CD4-positive, alpha-beta memory T cell (primary cell): Measurements from ENCODE around the gene ZNF784. TPM values are rescaled to one million over a fixed set of nuclear protein-coding genes. Genes with fewer than 3 reads are reported as not detected.

Experiments used
- CTCF ChIA-PET: fragments of 350-600 bp; sonication (Branson Sonifier 250); formaldehyde crosslinking; loops from one replicate; lab custom pipeline; 2021; ENCODE audit warnings: inconsistent platforms; ENCODE audit not compliant: partially characterized antibody; lab: Charles Lee
- POLR2A ChIA-PET: fragments of 350-600 bp; sonication (Branson Sonifier 250); formaldehyde crosslinking; loops from one replicate; lab custom pipeline; 2021; ENCODE audit not compliant: partially characterized antibody; lab: Charles Lee
- DNase-seq, 5 donors: peaks; one replicate each; pipeline versions ENCODE4 v3.0.0 to v3.0.0-alpha.2; 2020 to 2022; ENCODE audit warnings: mixed read lengths in 1 of 5
- H3K27ac ChIP-seq: one replicate; pipeline ENCODE4 v1.7.0; 2013; ENCODE audit warnings: low read depth, low read length
- H3K27me3 ChIP-seq: 2 replicates; pipeline ENCODE4 v1.7.0; 2013; ENCODE audit warnings: mild to moderate bottlenecking, low read length, moderate library complexity; ENCODE audit not compliant: insufficient read depth
- H3K36me3 ChIP-seq: 2 replicates; pipeline ENCODE4 v1.7.0; 2013; ENCODE audit warnings: mild to moderate bottlenecking, low read length, moderate library complexity; ENCODE audit not compliant: insufficient read depth
- H3K4me1 ChIP-seq: 2 replicates; pipeline ENCODE4 v1.7.0; 2013; ENCODE audit warnings: mild to moderate bottlenecking, low read length, moderate library complexity; ENCODE audit not compliant: insufficient read depth
- H3K4me3 ChIP-seq, 2 donors: one replicate each; pipeline ENCODE4 v1.7.0; 2013; ENCODE audit warnings: low read length in 2 of 2, mild to moderate bottlenecking in 1 of 2
- H3K9me3 ChIP-seq, 2 donors: one replicate each; pipeline ENCODE4 v1.7.0; 2013; ENCODE audit warnings: low read length in 2 of 2, control low read depth in 1 of 2; ENCODE audit not compliant: control insufficient read depth in 1 of 2
- H3K27ac Mint-ChIP-seq, 7 donors: one replicate each; pipeline ENCODE4 v1.8.0; 2020 to 2021; ENCODE audit warnings: mixed read lengths in 7 of 7, mild to moderate bottlenecking in 6 of 7, inconsistent platforms in 3 of 7, moderate library complexity in 3 of 7
- H3K27me3 Mint-ChIP-seq, 2 donors: one replicate each; pipeline ENCODE4 v1.8.0; 2020 to 2021; ENCODE audit warnings: mixed read lengths in 2 of 2
- H3K36me3 Mint-ChIP-seq, 2 donors: one replicate each; pipeline ENCODE4 v1.8.0; 2020 to 2021; ENCODE audit warnings: mixed read lengths in 2 of 2, inconsistent platforms in 1 of 2, mild to moderate bottlenecking in 1 of 2
- H3K4me1 Mint-ChIP-seq, 4 donors: one replicate each; pipeline ENCODE4 v1.8.0; 2020 to 2021; ENCODE audit warnings: mixed read lengths in 4 of 4, mild to moderate bottlenecking in 1 of 4
- H3K4me3 Mint-ChIP-seq, 8 donors: one replicate each; pipeline ENCODE4 v1.8.0; 2020 to 2021; ENCODE audit warnings: mixed read lengths in 8 of 8, mild to moderate bottlenecking in 7 of 8, moderate library complexity in 6 of 8, inconsistent platforms in 3 of 8
- H3K9me3 Mint-ChIP-seq, 8 donors: one replicate each; pipeline ENCODE4 v1.8.0; 2020 to 2021; ENCODE audit warnings: mixed read lengths in 8 of 8, mild to moderate bottlenecking in 5 of 8, inconsistent platforms in 3 of 8, moderate library complexity in 1 of 8
- intact Hi-C: fragments of 100-400 bp; cut with micrococcal nuclease; formaldehyde crosslinking; loops from one replicate; pipeline ENCODE4 v1.15.1; 2023
- polyA plus RNA-seq, 2 donors: library from polyadenylated mRNA; unstranded; fragments of 300-500 nt; fragmentation: Illumina TruSeq; gene quantifications; one replicate each; pipeline ENCODE4 v1.2.3, GENCODE V29; 2021
- total RNA-seq, 2 experiments: library from RNA; stranded (reverse); gene quantifications; one replicate each; pipeline ENCODE4 v1.2.3, GENCODE V29; 2021

The ZNF784 gene
- total and polyA plus RNA-seq, 4 experiments from 2014 or later: 1.7 to 7.4 (median 4.7) TPM

DNA sequence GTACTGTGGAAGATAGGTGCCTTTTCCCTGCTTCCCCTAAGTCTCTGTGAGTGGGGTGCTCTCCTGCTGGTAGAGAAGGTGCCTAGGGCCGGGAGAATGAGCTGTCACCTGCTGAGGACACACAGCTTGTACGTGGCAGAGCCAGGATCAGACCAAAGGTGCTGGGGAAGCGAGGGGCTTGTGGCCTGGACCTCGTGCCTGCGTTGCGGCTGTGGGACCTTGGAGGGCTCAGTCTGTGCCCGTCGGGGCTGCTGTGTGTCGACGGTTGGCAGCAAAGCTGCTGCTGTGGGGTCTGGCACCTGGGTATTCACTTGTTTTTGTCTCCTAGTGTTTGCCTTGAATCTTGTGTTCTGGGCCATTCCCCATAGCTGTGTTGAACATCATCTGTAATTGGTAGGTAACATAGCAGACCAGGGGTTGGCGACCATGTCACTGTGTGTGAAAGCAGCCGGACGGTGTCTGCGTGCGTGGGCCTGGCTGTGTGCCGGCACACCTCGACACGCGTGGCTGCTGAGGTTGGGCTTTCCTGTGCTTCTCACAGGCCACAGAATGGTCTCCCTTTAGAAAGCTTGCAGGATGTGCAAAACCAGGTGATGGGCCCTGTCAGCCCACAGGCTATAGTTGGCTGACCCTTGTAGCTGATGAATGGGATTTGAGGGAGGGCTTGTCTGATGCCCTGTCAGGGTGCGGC lies 39.6 kb upstream of the ZNF784 start:
- Histone ChIP-seq H3K9me3 (no peaks in the 10 kb centered on the region), H3K36me3 (peaks cover 92% of the 10 kb centered on the region), H3K27ac (no peak overlapping the region), H3K4me3 (no peak overlapping the region), H3K4me1 (peaks cover 14% of the 10 kb centered on the region), H3K27me3 (no peaks in the 10 kb centered on the region)
- ChIA-PET POLR2A (no interaction called here), CTCF (interaction anchor here (1.0 to 1.1 kb wide), 2 partner anchors 9 to 11 kb away, joined by 3 read pairs; partner anchors contain the start of gene U2AF2)
- Mint-ChIP-seq H3K9me3 (peaks cover 0 to 5% (median 0%) of the 10 kb centered on the region in 8 donors), H3K4me1 (peaks cover 12 to 54% (median 23%) of the 10 kb centered on the region in 4 donors), H3K27ac (peak overlapping the region in 1 of 7 donors; percentile 76), H3K36me3 (peaks cover 34 to 71% of the 10 kb centered on the region in 2 donors), H3K4me3 (peak overlapping the region in 1 of 8 donors; percentile 45), H3K27me3 (no peaks in the 10 kb centered on the region)
- intact Hi-C loops: no loop called here
- DNase-seq: peak in 1 of 5 donors; percentile 30

DNA sequence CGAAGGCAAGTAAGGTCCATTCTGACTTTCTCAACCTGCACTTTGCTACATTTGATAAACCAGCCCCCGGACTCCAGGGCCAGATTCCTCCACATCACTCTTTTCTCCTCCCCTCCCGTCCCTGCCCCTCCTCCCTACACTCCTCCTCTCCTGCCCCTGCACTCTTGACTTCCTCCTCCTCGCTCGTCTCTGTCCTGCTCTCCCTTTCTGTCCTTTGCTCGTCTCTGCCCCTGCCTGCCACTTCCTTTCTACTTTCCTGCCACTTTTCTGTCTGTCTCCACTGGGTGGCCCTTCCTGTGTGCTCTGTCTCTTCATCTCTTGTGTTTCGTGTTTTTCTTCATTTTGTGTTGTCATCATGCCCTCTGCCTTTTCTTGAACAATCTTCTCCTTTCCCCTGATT lies 37.5 kb upstream of the ZNF784 start:
- peaks cover 25 to 60% (median 38%) of the 10 kb centered on the region in 4 donors for H3K4me1 Mint-ChIP-seq
- POLR2A ChIA-PET: no interaction called here
- CTCF ChIA-PET: no interaction called here
- H3K27ac ChIP-seq: no peak overlapping the region
- DNase-seq: no peak
- H3K9me3 Mint-ChIP-seq: peaks cover 0 to 7% (median 0%) of the 10 kb centered on the region in 8 donors
- H3K9me3 ChIP-seq: no peaks in the 10 kb centered on the region
- H3K36me3 ChIP-seq: peaks cover 71% of the 10 kb centered on the region
- no peaks in the 10 kb centered on the region for H3K27me3 Mint-ChIP-seq
- H3K27ac Mint-ChIP-seq: peak overlapping the region in 4 of 7 donors; percentile 6 to 82 (median 78)
- H3K4me3 Mint-ChIP-seq: peak overlapping the region in 1 of 8 donors; percentile 66
- no peak overlapping the region for H3K4me3 ChIP-seq
- peaks cover 36% of the 10 kb centered on the region for H3K4me1 ChIP-seq
- H3K36me3 Mint-ChIP-seq: peaks cover 35 to 67% of the 10 kb centered on the region in 2 donors
- no peaks in the 10 kb centered on the region for H3K27me3 ChIP-seq
- intact Hi-C loops: no loop called here

DNA sequence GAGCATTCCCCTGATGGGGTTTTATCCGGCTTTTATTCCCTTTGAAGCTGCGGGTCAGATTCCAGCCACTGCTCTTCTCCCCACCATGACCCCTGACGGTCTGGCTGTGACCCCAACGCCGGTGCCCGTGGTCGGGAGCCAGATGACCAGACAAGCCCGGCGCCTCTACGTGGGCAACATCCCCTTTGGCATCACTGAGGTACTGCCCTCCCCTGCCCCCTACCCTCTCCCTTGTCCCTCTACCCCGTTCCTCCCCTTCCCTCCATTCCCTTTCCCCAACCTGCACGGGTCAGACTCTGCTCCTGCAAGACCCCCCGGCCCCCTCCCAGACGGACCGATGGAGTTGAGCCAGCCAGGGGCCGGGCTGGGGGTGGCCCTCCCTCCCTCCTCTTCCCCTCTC lies 36.6 kb upstream of the ZNF784 start:
- DNase-seq: no peak
- Histone ChIP-seq H3K36me3 (peaks cover 63% of the 10 kb centered on the region), H3K27me3 (no peaks in the 10 kb centered on the region), H3K9me3 (no peaks in the 10 kb centered on the region), H3K27ac (no peak overlapping the region), H3K4me1 (peaks cover 38% of the 10 kb centered on the region), H3K4me3 (no peak overlapping the region)
- intact Hi-C loops: no loop called here
- ChIA-PET CTCF (no interaction called here), POLR2A (no interaction called here)
- Mint-ChIP-seq H3K9me3 (peaks cover 0 to 7% (median 0%) of the 10 kb centered on the region in 8 donors), H3K36me3 (peaks cover 35 to 62% of the 10 kb centered on the region in 2 donors), H3K27ac (peak overlapping the region in 2 of 7 donors; percentile 46 to 84), H3K27me3 (no peaks in the 10 kb centered on the region), H3K4me3 (no peak overlapping the region), H3K4me1 (peaks cover 29 to 60% (median 45%) of the 10 kb centered on the region in 4 donors)

DNA sequence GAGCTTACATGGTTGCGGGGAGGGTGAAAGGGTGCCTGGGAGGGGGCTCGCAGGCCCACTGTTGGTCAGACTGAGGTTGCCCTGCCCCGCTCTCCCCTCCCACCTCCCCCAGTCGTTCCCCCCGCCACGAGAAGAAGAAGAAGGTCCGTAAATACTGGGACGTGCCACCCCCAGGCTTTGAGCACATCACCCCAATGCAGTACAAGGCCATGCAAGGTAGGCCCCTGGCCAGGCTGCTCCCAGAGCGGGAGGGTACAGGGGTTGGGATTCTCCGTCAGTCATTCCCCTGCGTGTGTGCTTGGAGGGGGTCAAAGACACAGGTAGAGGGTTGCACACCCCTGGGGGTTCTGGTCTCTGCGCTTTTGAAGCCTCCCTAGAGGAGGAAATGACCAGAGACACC lies 36.0 kb upstream of the ZNF784 start:
- no peak for DNase-seq
- H3K4me3 Mint-ChIP-seq: no peak overlapping the region
- peaks cover 0 to 7% (median 0%) of the 10 kb centered on the region in 8 donors for H3K9me3 Mint-ChIP-seq
- H3K27me3 Mint-ChIP-seq: no peaks in the 10 kb centered on the region
- no peak overlapping the region for H3K4me3 ChIP-seq
- peaks cover 60% of the 10 kb centered on the region for H3K36me3 ChIP-seq
- H3K9me3 ChIP-seq: no peaks in the 10 kb centered on the region
- H3K36me3 Mint-ChIP-seq: peaks cover 35 to 64% of the 10 kb centered on the region in 2 donors
- POLR2A ChIA-PET: interaction anchor here (1.3 kb wide), 1 partner anchor 13 kb away, joined by 3 read pairs; no protein-coding TSS in a partner anchor
- no peaks in the 10 kb centered on the region for H3K27me3 ChIP-seq
- CTCF ChIA-PET: no interaction called here
- peaks cover 43% of the 10 kb centered on the region for H3K4me1 ChIP-seq
- H3K27ac ChIP-seq: no peak overlapping the region
- H3K4me1 Mint-ChIP-seq: peaks cover 31 to 63% (median 48%) of the 10 kb centered on the region in 4 donors
- H3K27ac Mint-ChIP-seq: peak overlapping the region in 2 of 7 donors; percentile 19 to 84
- intact Hi-C loops: no loop called here

DNA sequence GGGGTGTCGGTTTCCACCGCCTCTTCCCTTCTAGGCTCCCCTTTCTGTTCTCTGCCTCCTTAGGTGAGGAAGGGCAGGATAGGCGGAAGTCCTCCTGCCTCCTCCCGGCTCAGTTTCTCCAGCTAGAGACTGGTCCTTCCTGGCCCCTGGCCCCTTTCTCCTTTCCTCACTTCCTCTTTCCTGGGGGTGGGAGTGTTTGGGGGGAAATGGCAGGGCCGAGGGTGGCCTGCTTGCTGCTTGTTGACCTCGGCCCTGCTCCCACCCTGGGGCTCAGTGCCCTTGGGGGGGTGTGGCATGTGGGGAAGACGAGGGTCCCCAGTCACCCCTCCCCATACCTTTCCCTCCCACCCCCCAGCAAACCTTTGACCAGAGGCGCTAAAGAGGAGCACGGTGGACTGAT lies 35.5 kb upstream of the ZNF784 start:
- Histone ChIP-seq H3K4me3 (no peak overlapping the region), H3K27ac (no peak overlapping the region), H3K9me3 (no peaks in the 10 kb centered on the region), H3K27me3 (no peaks in the 10 kb centered on the region), H3K36me3 (peaks cover 57% of the 10 kb centered on the region), H3K4me1 (peaks cover 43% of the 10 kb centered on the region)
- peak overlapping the region in 6 of 7 donors; percentile 42 to 92 (median 83) for H3K27ac Mint-ChIP-seq
- POLR2A ChIA-PET: interaction anchor here (1.3 kb wide), 1 partner anchor 12 kb away, joined by 3 read pairs; no protein-coding TSS in a partner anchor
- H3K4me1 Mint-ChIP-seq: peaks cover 31 to 64% (median 48%) of the 10 kb centered on the region in 4 donors
- intact Hi-C loops: loop anchor here (10.0 kb wide), 2 partner anchors 1215 to 1555 kb away; partner anchors contain the start of genes LENG8, NDUFA3 and OSCAR
- no peak for DNase-seq
- H3K9me3 Mint-ChIP-seq: peaks cover 0 to 5% (median 0%) of the 10 kb centered on the region in 8 donors
- H3K4me3 Mint-ChIP-seq: peak overlapping the region in 5 of 8 donors; percentile 38 to 67 (median 49)
- H3K36me3 Mint-ChIP-seq: peaks cover 32 to 64% of the 10 kb centered on the region in 2 donors
- no peaks in the 10 kb centered on the region for H3K27me3 Mint-ChIP-seq
- CTCF ChIA-PET: no interaction called here

DNA sequence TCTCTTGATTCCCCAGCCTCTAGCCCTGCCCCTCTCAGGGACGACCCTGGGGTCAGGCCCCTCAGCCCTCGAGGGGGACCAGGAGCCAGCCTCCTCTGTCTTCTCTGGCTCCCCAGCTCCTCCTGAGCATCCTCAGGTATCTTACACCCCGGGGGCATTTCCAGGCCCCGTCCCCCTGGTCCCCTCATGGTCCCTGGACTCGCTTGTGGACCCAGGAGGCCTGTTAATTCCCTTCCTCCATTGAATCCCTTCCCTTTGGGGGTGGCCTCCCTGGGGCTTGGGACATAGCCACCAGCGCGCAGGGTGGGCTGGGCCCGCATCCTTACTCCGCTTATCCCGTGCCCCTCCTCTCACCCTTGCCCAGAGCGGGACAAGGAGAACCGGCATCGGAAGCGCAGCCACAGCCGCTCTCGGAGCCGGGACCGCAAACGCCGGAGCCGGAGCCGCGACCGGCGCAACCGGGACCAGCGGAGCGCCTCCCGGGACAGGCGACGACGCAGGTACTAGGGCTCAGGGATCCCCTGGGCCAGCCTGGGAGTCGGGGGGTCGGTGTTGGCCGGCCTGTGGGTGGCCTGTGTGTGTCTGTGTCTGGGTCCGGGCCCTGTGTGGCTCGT lies 34.6 kb upstream of the ZNF784 start:
- peak overlapping the region; percentile 99 for H3K27ac ChIP-seq
- Mint-ChIP-seq H3K4me1 (peaks cover 30 to 67% (median 44%) of the 10 kb centered on the region in 4 donors), H3K4me3 (peak overlapping the region in 4 of 8 donors; percentile 48 to 94 (median 59)), H3K9me3 (peaks cover 0 to 7% (median 0%) of the 10 kb centered on the region in 8 donors), H3K27ac (peak overlapping the region in 5 of 7 donors; percentile 83 to 98 (median 84)), H3K27me3 (no peaks in the 10 kb centered on the region), H3K36me3 (peaks cover 25 to 62% of the 10 kb centered on the region in 2 donors)
- CTCF ChIA-PET: no interaction called here
- H3K4me3 ChIP-seq: no peak overlapping the region
- H3K36me3 ChIP-seq: peaks cover 48% of the 10 kb centered on the region
- peaks cover 43% of the 10 kb centered on the region for H3K4me1 ChIP-seq
- intact Hi-C loops: loop anchor here (10.0 kb wide), 2 partner anchors 1214 to 1554 kb away; partner anchors contain the start of genes LENG8, NDUFA3 and OSCAR
- DNase-seq: no peak
- H3K9me3 ChIP-seq: no peaks in the 10 kb centered on the region
- no peaks in the 10 kb centered on the region for H3K27me3 ChIP-seq
- POLR2A ChIA-PET: interaction anchor here (3.2 to 3.4 kb wide), 2 partner anchors 8 to 15 kb away, joined by 17 to 19 read pairs; partner anchors contain the start of gene EPN1
